Panc1 (cell line): ENCODE results near the gene SNRPN.

ENCODE experiments used
- POLR2AphosphoS5 ChIP-seq: IDR thresholded peaks from 2 replicates; pipeline ENCODE4 v1.6.1; 2012; ENCODE audit warnings: mild to moderate bottlenecking, low read depth, low read length, moderate library complexity
- TF ChIP-seq, protein P1 (sequence below): fragments of 450-650 bp; IDR thresholded peaks from 2 replicates; pipeline ENCODE4 v1.5.1; 2017; ENCODE audit warnings: mild to moderate bottlenecking
- TF ChIP-seq, protein P2 (sequence below), 2 experiments: IDR thresholded peaks; 2 replicates each; pipeline ENCODE4 v1.6.1; 2011 to 2012; ENCODE audit warnings: low read depth in 2 of 2, control low read depth in 1 of 2, low read length in 1 of 2, mild to moderate bottlenecking in 1 of 2, moderate library complexity in 1 of 2; ENCODE audit not compliant: insufficient read depth in 1 of 2

GRCh38 chr15:24977686-24978085, 22.9 kb downstream of the SNRPN start:
- TF ChIP-seq, protein P1, sequence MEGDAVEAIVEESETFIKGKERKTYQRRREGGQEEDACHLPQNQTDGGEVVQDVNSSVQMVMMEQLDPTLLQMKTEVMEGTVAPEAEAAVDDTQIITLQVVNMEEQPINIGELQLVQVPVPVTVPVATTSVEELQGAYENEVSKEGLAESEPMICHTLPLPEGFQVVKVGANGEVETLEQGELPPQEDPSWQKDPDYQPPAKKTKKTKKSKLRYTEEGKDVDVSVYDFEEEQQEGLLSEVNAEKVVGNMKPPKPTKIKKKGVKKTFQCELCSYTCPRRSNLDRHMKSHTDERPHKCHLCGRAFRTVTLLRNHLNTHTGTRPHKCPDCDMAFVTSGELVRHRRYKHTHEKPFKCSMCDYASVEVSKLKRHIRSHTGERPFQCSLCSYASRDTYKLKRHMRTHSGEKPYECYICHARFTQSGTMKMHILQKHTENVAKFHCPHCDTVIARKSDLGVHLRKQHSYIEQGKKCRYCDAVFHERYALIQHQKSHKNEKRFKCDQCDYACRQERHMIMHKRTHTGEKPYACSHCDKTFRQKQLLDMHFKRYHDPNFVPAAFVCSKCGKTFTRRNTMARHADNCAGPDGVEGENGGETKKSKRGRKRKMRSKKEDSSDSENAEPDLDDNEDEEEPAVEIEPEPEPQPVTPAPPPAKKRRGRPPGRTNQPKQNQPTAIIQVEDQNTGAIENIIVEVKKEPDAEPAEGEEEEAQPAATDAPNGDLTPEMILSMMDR = no peak
- TF ChIP-seq, protein P2, sequence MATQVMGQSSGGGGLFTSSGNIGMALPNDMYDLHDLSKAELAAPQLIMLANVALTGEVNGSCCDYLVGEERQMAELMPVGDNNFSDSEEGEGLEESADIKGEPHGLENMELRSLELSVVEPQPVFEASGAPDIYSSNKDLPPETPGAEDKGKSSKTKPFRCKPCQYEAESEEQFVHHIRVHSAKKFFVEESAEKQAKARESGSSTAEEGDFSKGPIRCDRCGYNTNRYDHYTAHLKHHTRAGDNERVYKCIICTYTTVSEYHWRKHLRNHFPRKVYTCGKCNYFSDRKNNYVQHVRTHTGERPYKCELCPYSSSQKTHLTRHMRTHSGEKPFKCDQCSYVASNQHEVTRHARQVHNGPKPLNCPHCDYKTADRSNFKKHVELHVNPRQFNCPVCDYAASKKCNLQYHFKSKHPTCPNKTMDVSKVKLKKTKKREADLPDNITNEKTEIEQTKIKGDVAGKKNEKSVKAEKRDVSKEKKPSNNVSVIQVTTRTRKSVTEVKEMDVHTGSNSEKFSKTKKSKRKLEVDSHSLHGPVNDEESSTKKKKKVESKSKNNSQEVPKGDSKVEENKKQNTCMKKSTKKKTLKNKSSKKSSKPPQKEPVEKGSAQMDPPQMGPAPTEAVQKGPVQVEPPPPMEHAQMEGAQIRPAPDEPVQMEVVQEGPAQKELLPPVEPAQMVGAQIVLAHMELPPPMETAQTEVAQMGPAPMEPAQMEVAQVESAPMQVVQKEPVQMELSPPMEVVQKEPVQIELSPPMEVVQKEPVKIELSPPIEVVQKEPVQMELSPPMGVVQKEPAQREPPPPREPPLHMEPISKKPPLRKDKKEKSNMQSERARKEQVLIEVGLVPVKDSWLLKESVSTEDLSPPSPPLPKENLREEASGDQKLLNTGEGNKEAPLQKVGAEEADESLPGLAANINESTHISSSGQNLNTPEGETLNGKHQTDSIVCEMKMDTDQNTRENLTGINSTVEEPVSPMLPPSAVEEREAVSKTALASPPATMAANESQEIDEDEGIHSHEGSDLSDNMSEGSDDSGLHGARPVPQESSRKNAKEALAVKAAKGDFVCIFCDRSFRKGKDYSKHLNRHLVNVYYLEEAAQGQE (IDR thresholded peaks at IDR 0.05; ENCODE audit: insufficient read depth in 1 of 2, low read depth in 2 of 2, low read length in 1 of 2) = no peak
- no peak for TF ChIP-seq POLR2AphosphoS5
